Peyer's patch (tissue), 4 donors: ENCODE data around the gene IGF2BP2. TPM values are rescaled to one million over a fixed set of nuclear protein-coding genes. Genes with fewer than 3 reads are reported as not detected.

Experiments
- DNase-seq, 3 donors: peaks; one replicate each; pipeline ENCODE4 v3.0.0-alpha.2; 2017 to 2019
- H3K27ac ChIP-seq, 4 donors: fragments of 200-600 bp; sonication (generic); one replicate each; pipeline ENCODE4 v1.5.1; 2016 to 2019
- H3K27me3 ChIP-seq, 2 donors: fragments of 200-600 bp; sonication (generic); one replicate each; pipeline ENCODE4 v1.5.1; 2019
- H3K36me3 ChIP-seq, 3 donors: fragments of 200-600 bp; sonication (generic); one replicate each; pipeline ENCODE4 v1.5.1; 2016 to 2019
- H3K4me1 ChIP-seq, 4 donors: fragments of 200-600 bp; sonication (generic); one replicate each; pipeline ENCODE4 v1.5.1; 2016 to 2019
- H3K4me3 ChIP-seq, 4 donors: fragments of 200-600 bp; sonication (generic); 1 replicate in 3 of 4; 2 replicates in 1 of 4; pipeline ENCODE4 v1.5.1; 2016 to 2019; ENCODE audit warnings: mild to moderate bottlenecking in 1 of 4
- H3K9me3 ChIP-seq, 4 donors: fragments of 200-600 bp; sonication (generic); one replicate each; pipeline ENCODE4 v1.5.1; 2016 to 2019; ENCODE audit warnings: mild to moderate bottlenecking in 1 of 4
- POLR2A ChIP-seq, 2 donors: fragments of 450-650 bp; IDR thresholded peaks; one replicate each; pipeline ENCODE4 v1.5.1; 2017; ENCODE audit warnings: antibody characterized with exemption in 2 of 2, mild to moderate bottlenecking in 2 of 2, moderate library complexity in 2 of 2
- total RNA-seq, 4 donors: library from RNA; depleted of rRNA; stranded (reverse); fragments of >200 nt; gene quantifications; one replicate each; pipeline ENCODE4 v1.1.0, GENCODE V29; 2016
- TF ChIP-seq, protein P1 (sequence below), 6 experiments: fragments of 450-650 bp in 4 of 6; fragments of 200-600 bp in 2 of 6; sonication (generic) in 1 of 6; IDR thresholded peaks; one replicate each; pipeline ENCODE4 v1.5.1; 2017 to 2019; ENCODE audit warnings: antibody characterized with exemption in 6 of 6, mild to moderate bottlenecking in 3 of 6, moderate library complexity in 1 of 6

IGF2BP2 gene
- total RNA-seq, 4 donors from 2014 or later, result 61.9 to 116 (median 99.8) TPM

DNA sequence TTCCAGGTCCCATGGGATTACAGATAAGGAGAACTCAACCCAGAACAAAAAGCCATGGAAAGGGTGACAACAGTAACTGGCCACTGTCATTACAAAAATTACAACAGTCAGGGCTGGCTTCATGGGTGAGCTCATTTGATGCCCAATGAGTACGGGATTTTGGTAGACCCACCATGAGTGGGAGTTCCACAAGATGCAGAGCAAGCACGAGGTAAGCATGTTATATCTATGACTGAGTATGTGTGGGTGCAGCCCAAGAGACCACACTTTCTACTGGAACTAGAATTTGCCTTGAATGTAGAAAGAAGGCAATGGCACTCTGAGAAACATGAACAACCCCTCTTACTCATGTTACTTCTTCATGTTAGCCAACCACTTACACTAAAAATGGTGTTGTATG lies 83.3 kb downstream of the IGF2BP2 start:
- Histone ChIP-seq H3K27ac (no peak overlapping the region), H3K27me3 (no peaks in the 10 kb centered on the region), H3K9me3 (no peaks in the 10 kb centered on the region), H3K4me3 (no peak overlapping the region), H3K36me3 (no peaks in the 10 kb centered on the region), H3K4me1 (peaks cover 0 to 11% (median 0%) of the 10 kb centered on the region in 4 donors)
- DNase-seq, result no peak
- no peak for TF ChIP-seq POLR2A (IDR thresholded peaks at IDR 0.05)

DNA sequence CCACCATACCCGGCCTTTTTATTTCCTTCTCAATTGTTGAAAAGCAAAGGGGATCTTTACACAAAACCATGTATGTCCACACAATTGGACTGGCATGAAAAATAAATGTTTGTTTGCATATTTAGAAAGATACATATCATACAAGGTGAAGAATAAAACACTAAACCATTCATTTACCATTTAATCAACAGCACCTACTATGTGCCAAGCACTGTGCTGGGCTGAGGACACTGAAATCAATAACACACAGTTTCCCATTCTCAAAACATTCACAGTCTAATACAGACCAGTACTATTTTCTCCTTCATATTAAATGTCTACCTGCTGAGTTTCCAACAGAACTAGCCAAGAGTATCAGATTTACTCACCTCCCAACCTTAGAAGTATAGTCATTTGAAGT lies 84.7 kb downstream of the IGF2BP2 start:
- TF ChIP-seq, protein P1, sequence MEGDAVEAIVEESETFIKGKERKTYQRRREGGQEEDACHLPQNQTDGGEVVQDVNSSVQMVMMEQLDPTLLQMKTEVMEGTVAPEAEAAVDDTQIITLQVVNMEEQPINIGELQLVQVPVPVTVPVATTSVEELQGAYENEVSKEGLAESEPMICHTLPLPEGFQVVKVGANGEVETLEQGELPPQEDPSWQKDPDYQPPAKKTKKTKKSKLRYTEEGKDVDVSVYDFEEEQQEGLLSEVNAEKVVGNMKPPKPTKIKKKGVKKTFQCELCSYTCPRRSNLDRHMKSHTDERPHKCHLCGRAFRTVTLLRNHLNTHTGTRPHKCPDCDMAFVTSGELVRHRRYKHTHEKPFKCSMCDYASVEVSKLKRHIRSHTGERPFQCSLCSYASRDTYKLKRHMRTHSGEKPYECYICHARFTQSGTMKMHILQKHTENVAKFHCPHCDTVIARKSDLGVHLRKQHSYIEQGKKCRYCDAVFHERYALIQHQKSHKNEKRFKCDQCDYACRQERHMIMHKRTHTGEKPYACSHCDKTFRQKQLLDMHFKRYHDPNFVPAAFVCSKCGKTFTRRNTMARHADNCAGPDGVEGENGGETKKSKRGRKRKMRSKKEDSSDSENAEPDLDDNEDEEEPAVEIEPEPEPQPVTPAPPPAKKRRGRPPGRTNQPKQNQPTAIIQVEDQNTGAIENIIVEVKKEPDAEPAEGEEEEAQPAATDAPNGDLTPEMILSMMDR (IDR thresholded peaks at IDR 0.05), result no peak
- TF ChIP-seq POLR2A (IDR thresholded peaks at IDR 0.05), result no peak

DNA sequence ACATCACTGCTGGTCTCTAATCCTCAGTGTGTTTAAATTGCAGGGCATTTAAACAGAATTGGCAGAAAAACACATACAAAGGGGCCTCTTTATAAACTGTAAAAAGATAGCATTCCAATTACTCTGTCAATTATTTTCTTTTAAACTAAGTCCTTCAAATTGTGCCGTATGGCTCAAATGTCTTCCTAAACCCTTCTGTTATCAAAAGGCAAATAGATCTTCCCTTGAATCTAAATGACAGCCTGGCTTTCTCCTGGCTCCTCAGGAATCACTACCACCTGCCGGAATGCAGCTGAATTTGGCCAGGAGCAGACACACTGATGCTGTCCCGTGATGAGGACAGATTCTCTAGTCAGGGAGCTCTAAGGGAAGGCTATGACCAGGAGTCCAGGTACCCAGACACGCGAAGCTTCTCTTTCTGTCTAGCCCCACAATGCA lies 85.6 kb downstream of the IGF2BP2 start:
- Histone ChIP-seq H3K9me3 (no peaks in the 10 kb centered on the region), H3K27ac (no peak overlapping the region), H3K27me3 (no peaks in the 10 kb centered on the region), H3K4me3 (no peak overlapping the region), H3K36me3 (no peaks in the 10 kb centered on the region), H3K4me1 (no peaks in the 10 kb centered on the region)
- DNase-seq, result no peak
- TF ChIP-seq, protein P1 (IDR thresholded peaks at IDR 0.05), result no peak
- no peak for TF ChIP-seq POLR2A (IDR thresholded peaks at IDR 0.05)

More for the DNA sequence above, 84.7 kb downstream of the IGF2BP2 start:
- Histone ChIP-seq H3K9me3 (no peaks in the 10 kb centered on the region), H3K4me1 (no peaks in the 10 kb centered on the region), H3K27ac (no peak overlapping the region), H3K27me3 (no peaks in the 10 kb centered on the region), H3K36me3 (no peaks in the 10 kb centered on the region), H3K4me3 (no peak overlapping the region)
- no peak for DNase-seq

DNA sequence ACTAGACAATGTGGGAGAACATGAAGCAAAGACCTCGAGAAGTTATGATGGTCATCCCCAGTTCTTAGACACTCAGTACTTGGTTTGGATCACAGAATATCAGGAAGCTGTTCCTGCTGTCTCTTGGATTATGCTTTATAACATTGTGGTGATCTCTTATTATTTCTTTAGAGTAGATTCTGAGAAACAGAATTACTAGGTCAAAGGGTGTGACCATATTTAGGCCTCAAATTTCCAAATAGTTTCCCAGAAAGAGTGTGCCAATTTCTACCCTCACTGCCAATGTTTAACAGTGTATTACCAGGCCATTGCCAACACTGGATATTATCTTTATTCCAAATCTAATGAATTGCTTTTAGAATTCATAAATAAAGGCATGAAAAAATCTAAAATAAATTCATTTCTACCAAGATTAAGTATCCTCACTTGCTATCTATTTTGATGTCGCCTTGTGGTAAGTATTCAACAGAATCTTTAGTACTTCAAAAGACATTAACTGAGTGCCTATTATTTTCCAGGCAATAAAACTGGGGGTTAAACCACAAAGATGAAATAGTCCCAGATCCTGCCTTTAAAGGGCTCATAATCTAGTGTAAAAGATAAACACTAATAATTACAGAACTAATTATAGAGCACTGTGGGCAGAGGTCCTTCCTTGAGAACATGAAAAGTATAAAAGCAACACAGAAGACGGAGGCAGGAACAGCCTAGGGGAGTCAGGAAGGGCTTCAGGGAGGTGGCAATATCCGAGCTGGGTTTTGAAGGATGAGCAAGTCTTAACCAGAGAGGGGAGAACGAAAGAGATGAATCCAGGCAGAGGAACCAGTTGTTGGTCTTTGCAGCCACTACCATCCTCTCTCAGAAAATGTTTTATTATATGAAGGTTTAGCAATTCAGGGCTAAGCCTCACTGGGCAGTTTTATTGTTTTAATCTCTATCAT lies 86.8 kb downstream of the IGF2BP2 start:
- Histone ChIP-seq H3K27me3 (no peaks in the 10 kb centered on the region), H3K9me3 (no peaks in the 10 kb centered on the region), H3K4me1 (no peaks in the 10 kb centered on the region), H3K27ac (no peak overlapping the region), H3K36me3 (no peaks in the 10 kb centered on the region), H3K4me3 (no peak overlapping the region)
- TF ChIP-seq, protein P1 (IDR thresholded peaks at IDR 0.05), result no peak
- TF ChIP-seq POLR2A (IDR thresholded peaks at IDR 0.05), result no peak
- DNase-seq, result no peak

DNA sequence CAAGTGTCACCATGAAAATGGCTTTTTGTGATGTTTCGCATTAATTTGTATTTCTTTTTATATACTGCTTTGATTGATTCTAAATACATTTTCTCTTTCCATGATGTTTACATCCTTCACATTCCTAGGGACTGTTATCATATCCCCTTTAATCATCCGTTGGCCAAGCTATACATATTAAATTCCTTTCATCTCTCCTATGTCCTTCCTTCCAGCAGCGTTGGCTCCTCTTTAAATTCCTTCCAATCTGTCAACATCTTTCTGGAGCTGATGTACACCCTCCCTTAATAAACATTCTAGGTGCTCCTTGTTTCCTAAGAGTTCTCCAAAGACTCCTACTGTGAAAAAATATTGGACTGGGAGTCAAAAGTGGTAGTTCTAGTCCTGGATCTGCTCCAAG lies 87.8 kb downstream of the IGF2BP2 start:
- no peaks in the 10 kb centered on the region for H3K27me3 ChIP-seq
- H3K9me3 ChIP-seq, result no peaks in the 10 kb centered on the region
- no peak overlapping the region for H3K4me3 ChIP-seq
- H3K4me1 ChIP-seq, result no peaks in the 10 kb centered on the region
- no peak for DNase-seq
- no peaks in the 10 kb centered on the region for H3K36me3 ChIP-seq
- TF ChIP-seq, protein P1 (IDR thresholded peaks at IDR 0.05), result no peak
- no peak for TF ChIP-seq POLR2A (IDR thresholded peaks at IDR 0.05)
- no peak overlapping the region for H3K27ac ChIP-seq

DNA sequence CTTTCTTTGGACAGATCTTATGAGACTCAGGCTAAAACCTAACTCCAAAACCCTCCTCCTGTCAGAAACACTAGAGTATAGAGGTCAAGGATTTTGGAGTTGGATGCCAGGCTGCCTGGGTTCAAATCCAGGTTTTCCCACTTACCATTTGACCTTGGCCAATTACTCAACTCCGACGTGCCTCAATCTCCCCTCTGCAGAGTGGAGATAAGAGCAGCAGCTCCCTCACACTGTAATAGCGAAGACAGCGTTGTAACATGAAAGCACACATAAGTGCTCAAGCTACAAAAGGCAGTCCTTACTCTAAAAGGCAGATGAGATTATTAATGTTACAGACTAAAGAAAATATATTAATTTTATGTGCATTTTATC lies 90.1 kb downstream of the IGF2BP2 start:
- DNase-seq, result no peak
- no peaks in the 10 kb centered on the region for H3K4me1 ChIP-seq
- no peak overlapping the region for H3K4me3 ChIP-seq
- H3K27me3 ChIP-seq, result no peaks in the 10 kb centered on the region
- H3K27ac ChIP-seq, result no peak overlapping the region
- H3K36me3 ChIP-seq, result no peaks in the 10 kb centered on the region
- no peak for TF ChIP-seq POLR2A (IDR thresholded peaks at IDR 0.05)
- TF ChIP-seq, protein P1 (IDR thresholded peaks at IDR 0.05), result no peak
- H3K9me3 ChIP-seq, result no peaks in the 10 kb centered on the region
